HCT116 (cell line): ENCODE data around the gene FOXJ1. TPM values are rescaled to one million over a fixed set of nuclear protein-coding genes. Genes with fewer than 3 reads are reported as not detected.
A peak's percentile ranks its signal among the peaks of the same experiment; 100 is the strongest.

Experiments
- ATAC-seq: fragments of 200-7000 bp; cut with Tn5 transposase; 2 replicates; pipeline ENCODE4 v1.9.1; 2020; ENCODE audit warnings: mild to moderate bottlenecking, moderate library complexity
- BruUV-seq: library from RNA; stranded (reverse); fragments of 400-500 nt; replicated peaks from 2 replicates; lab custom pipeline; 2021; lab: Mats Ljungman, UMichigan
- CTCF ChIA-PET: fragments of 300-600 bp; sonication (Branson Sonifier 250); formaldehyde crosslinking; loops from one replicate; lab custom pipeline; 2021; ENCODE audit warnings: antibody characterized with exemption; lab: Charles Lee
- POLR2A ChIA-PET: fragments of 300-600, 350-600 bp; sonication (Branson Sonifier 250); formaldehyde crosslinking; loops from one replicate; lab custom pipeline; 2021; ENCODE audit warnings: antibody characterized with exemption; lab: Charles Lee
- RAD21 ChIA-PET, 2 experiments: fragments of 300-600 bp; sonication (Branson Sonifier 250); formaldehyde crosslinking; loops; one replicate each; lab custom pipeline; 2023; ENCODE audit warnings: low total read pairs in 2 of 2; ENCODE audit not compliant: uncharacterized antibody in 2 of 2, unreplicated experiment in 2 of 2, low non-redundant PET in 1 of 2; lab: Charles Lee
- DNase-seq: peaks from one replicate; pipeline ENCODE4 v3.0.0-alpha.2; 2010; ENCODE audit warnings: low read depth, low spot score
- H2AFZ ChIP-seq: fragments of 200-600 bp; shearing (Covaris generic), sonication (generic); 2 replicates; pipeline ENCODE4 v1.6.1; 2017; ENCODE audit warnings: low read depth, mixed run types, mixed read lengths, antibody characterized with exemption, low read length; ENCODE audit not compliant: poor library complexity, severe bottlenecking
- H3K27ac ChIP-seq: 2 replicates; pipeline ENCODE4 v1.5.1; 2012; ENCODE audit warnings: low read depth, low read length
- H3K27me3 ChIP-seq: fragments of 200-600 bp; sonication (generic); 2 replicates; pipeline ENCODE4 v1.6.1; 2016; ENCODE audit warnings: mixed run types, low read length, mixed read lengths; ENCODE audit not compliant: insufficient read depth
- H3K36me3 ChIP-seq, 2 experiments: fragments of 200-500 bp in 1 of 2; fragments of 200-600 bp in 1 of 2; sonication (Bioruptor generic) in 1 of 2; sonication (generic) in 1 of 2; 2 replicates each; pipeline versions ENCODE4 v1.5.1 to v1.6.1; 2014 to 2016; ENCODE audit warnings: low read length in 2 of 2, inconsistent platforms in 1 of 2, mixed read lengths in 1 of 2, mixed run types in 1 of 2; ENCODE audit not compliant: insufficient read depth in 2 of 2, control insufficient read depth in 1 of 2
- H3K4me1 ChIP-seq, 2 experiments: fragments of 200-600 bp in 1 of 2; sonication (generic) in 1 of 2; 2 replicates each; pipeline versions ENCODE4 v1.5.1 to v1.6.1; 2012 to 2017; ENCODE audit warnings: low read length in 2 of 2, inconsistent platforms in 1 of 2, mild to moderate bottlenecking in 1 of 2, mixed read lengths in 1 of 2, mixed run types in 1 of 2, moderate library complexity in 1 of 2; ENCODE audit not compliant: insufficient read depth in 2 of 2, control insufficient read depth in 1 of 2
- H3K4me2 ChIP-seq: fragments of 200-600 bp; sonication (generic); 2 replicates; pipeline ENCODE4 v1.6.1; 2017; ENCODE audit warnings: mixed run types, low read length, mixed read lengths
- H3K4me3 ChIP-seq, 2 experiments: fragments of 200-600 bp in 1 of 2; sonication (generic) in 1 of 2; replicated peaks in 1 of 2; 2 replicates each; pipeline ENCODE4 v1.5.1; 2011 to 2016; ENCODE audit warnings: low read length in 2 of 2, control low read depth in 1 of 2, low read depth in 1 of 2, mild to moderate bottlenecking in 1 of 2, mixed read lengths in 1 of 2, mixed run types in 1 of 2
- H3K79me2 ChIP-seq: fragments of 200-600 bp; sonication (generic); 2 replicates; pipeline ENCODE4 v1.6.1; 2017; ENCODE audit warnings: mild to moderate bottlenecking, mixed run types, low read length, moderate library complexity, mixed read lengths; ENCODE audit not compliant: insufficient read depth
- H3K9ac ChIP-seq: fragments of 200-600 bp; sonication (generic); 2 replicates; pipeline ENCODE4 v1.6.1; 2016; ENCODE audit warnings: low read length, mixed read lengths
- H3K9me2 ChIP-seq: fragments of 200-600 bp; sonication (generic), shearing (Covaris generic); 2 replicates; pipeline ENCODE4 v1.6.1; 2017; ENCODE audit warnings: mixed run types, mild to moderate bottlenecking, moderate library complexity; ENCODE audit not compliant: insufficient read depth
- H3K9me3 ChIP-seq, 2 experiments: fragments of 200-500 bp in 1 of 2; fragments of 200-600 bp in 1 of 2; sonication (Bioruptor generic) in 1 of 2; sonication (generic) in 1 of 2; 2 replicates each; pipeline ENCODE4 v1.6.1; 2014 to 2017; ENCODE audit warnings: low read length in 2 of 2, mixed read lengths in 2 of 2, inconsistent platforms in 1 of 2, low read depth in 1 of 2, mild to moderate bottlenecking in 1 of 2, mixed run types in 1 of 2, moderate library complexity in 1 of 2; ENCODE audit not compliant: control insufficient read depth in 1 of 2, insufficient read depth in 1 of 2
- H4K20me1 ChIP-seq: fragments of 200-600 bp; sonication (generic), shearing (Covaris generic); 2 replicates; pipeline ENCODE4 v1.6.1; 2017; ENCODE audit warnings: mixed run types, mild to moderate bottlenecking, moderate library complexity; ENCODE audit not compliant: insufficient read depth
- CEBPB ChIP-seq: IDR thresholded peaks from 2 replicates; pipeline ENCODE4 v1.6.1; 2012; ENCODE audit warnings: low read depth
- EGR1 ChIP-seq: IDR thresholded peaks from 2 replicates; pipeline ENCODE4 v1.6.1; 2012; ENCODE audit warnings: low read depth
- EZH2phosphoT487 ChIP-seq: fragments of 200-600 bp; IDR thresholded peaks from 2 replicates; pipeline ENCODE4 v1.6.1; 2018; ENCODE audit warnings: antibody characterized with exemption, borderline replicate concordance
- SP1 ChIP-seq: IDR thresholded peaks from 2 replicates; pipeline ENCODE4 v1.6.1; 2012; ENCODE audit warnings: low read depth
- ZFX ChIP-seq: fragments of 450-650 bp; IDR thresholded peaks from 2 replicates; pipeline ENCODE4 v1.6.1; 2017
- ZNF274 ChIP-seq: fragments of 200-500 bp; sonication (Bioruptor generic); IDR thresholded peaks from 2 replicates; pipeline ENCODE4 v1.6.1; 2014; ENCODE audit warnings: mild to moderate bottlenecking, low read depth, low read length, inconsistent platforms
- intact Hi-C: fragments of 100-400 bp; cut with micrococcal nuclease; formaldehyde crosslinking; loops from 2 replicates; pipeline ENCODE4 v1.10.0; 2022
- total RNA-seq: library from RNA; stranded (reverse); gene quantifications from one replicate; pipeline ENCODE4 v1.2.1, GENCODE V29; 2021; ENCODE audit not compliant: unreplicated experiment
- TF ChIP-seq, protein P1 (sequence below): IDR thresholded peaks from 2 replicates; pipeline ENCODE4 v1.6.1; 2011; ENCODE audit warnings: mild to moderate bottlenecking, low read length, moderate library complexity; ENCODE audit not compliant: insufficient replicate concordance; ENCODE audit errors: extremely low read depth
- TF ChIP-seq, protein P2 (sequence below), 3 experiments: fragments of 200-600 bp in 1 of 3; sonication (generic) in 1 of 3; IDR thresholded peaks in 2 of 3; conservative IDR thresholded peaks in 1 of 3; 2 replicates each; pipeline ENCODE4 v1.5.1; 2012 to 2017; ENCODE audit warnings: low read depth in 2 of 3, low read length in 2 of 3, antibody characterized with exemption in 1 of 3, borderline replicate concordance in 1 of 3, control low read depth in 1 of 3, mild to moderate bottlenecking in 1 of 3, mixed read lengths in 1 of 3, mixed run types in 1 of 3, moderate library complexity in 1 of 3; ENCODE audit not compliant: insufficient read depth in 1 of 3

Gene FOXJ1
- total RNA-seq, 1 experiment from 2014 or later = 0.61 TPM

DNA sequence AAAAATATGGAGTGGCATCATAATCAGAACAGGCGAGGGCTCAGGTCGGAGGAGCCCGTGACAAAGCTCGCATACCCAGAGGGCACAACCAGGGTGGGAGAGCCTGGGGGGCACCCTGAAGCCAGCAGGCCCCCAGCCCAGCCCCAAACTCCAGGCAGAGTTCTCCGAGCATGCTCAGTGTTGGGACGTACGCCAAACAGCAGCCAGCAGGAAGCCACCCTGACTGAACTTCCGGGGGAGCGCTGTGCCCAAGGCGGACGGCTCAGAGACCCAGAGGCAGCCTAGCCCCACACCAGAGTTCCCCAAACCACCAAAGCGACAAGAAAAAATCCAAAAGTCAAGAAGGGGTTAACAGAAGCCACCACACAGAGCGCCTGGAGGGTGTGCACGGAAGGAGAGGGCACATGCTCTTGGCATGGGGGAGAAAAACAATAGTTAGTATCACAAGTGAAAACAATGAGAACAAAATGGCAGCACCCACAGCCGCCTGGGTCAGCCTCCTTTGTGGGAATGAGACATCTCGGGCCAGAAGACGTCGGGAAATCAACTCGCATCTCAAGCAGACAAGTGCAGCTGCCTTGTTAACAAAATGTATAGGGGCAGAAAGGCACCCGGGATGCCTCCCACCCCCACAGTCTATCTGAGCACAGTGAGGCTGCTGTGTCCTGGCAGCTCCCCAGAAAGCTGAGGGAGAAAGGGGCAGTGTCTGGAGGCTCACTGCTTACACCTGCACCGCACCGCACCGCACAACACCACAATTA, 49.3 kb downstream of the FOXJ1 start:
- TF ChIP-seq ZFX (no peak), CEBPB (no peak), EZH2phosphoT487 (no peak), ZNF274 (no peak), SP1 (no peak), EGR1 (no peak)
- TF ChIP-seq, protein P1, sequence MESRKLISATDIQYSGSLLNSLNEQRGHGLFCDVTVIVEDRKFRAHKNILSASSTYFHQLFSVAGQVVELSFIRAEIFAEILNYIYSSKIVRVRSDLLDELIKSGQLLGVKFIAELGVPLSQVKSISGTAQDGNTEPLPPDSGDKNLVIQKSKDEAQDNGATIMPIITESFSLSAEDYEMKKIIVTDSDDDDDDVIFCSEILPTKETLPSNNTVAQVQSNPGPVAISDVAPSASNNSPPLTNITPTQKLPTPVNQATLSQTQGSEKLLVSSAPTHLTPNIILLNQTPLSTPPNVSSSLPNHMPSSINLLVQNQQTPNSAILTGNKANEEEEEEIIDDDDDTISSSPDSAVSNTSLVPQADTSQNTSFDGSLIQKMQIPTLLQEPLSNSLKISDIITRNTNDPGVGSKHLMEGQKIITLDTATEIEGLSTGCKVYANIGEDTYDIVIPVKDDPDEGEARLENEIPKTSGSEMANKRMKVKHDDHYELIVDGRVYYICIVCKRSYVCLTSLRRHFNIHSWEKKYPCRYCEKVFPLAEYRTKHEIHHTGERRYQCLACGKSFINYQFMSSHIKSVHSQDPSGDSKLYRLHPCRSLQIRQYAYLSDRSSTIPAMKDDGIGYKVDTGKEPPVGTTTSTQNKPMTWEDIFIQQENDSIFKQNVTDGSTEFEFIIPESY = no peak
- TF ChIP-seq, protein P2, sequence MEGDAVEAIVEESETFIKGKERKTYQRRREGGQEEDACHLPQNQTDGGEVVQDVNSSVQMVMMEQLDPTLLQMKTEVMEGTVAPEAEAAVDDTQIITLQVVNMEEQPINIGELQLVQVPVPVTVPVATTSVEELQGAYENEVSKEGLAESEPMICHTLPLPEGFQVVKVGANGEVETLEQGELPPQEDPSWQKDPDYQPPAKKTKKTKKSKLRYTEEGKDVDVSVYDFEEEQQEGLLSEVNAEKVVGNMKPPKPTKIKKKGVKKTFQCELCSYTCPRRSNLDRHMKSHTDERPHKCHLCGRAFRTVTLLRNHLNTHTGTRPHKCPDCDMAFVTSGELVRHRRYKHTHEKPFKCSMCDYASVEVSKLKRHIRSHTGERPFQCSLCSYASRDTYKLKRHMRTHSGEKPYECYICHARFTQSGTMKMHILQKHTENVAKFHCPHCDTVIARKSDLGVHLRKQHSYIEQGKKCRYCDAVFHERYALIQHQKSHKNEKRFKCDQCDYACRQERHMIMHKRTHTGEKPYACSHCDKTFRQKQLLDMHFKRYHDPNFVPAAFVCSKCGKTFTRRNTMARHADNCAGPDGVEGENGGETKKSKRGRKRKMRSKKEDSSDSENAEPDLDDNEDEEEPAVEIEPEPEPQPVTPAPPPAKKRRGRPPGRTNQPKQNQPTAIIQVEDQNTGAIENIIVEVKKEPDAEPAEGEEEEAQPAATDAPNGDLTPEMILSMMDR (IDR thresholded peaks at IDR 0.05 in 2 of 3, conservative IDR thresholded peaks at IDR 0.05 in 1 of 3; ENCODE audit: borderline replicate concordance in 1 of 3, insufficient read depth in 1 of 3, low read depth in 2 of 3, low read length in 2 of 3) = no peak
- TF ChIP-seq, all 23 proteins: peak for 0
- ATAC-seq = no peak
- Histone ChIP-seq H3K36me3 (peaks cover 24 to 42% of the 10 kb centered on the region in 2 experiments; a peak in 3 of 4 replicates), H3K9me3 (no peaks in the 10 kb centered on the region), H3K27ac (no peak overlapping the region), H3K79me2 (no peaks in the 10 kb centered on the region; the same call in 1 of the 2 replicates), H3K9ac (no peak overlapping the region), H3K4me1 (peaks cover 13 to 21% of the 10 kb centered on the region in 2 experiments), H3K4me2 (no peak overlapping the region), H3K27me3 (no peaks in the 10 kb centered on the region), H3K4me3 (no peak overlapping the region), H2AFZ (no peak overlapping the region), H3K9me2 (no peaks in the 10 kb centered on the region), H4K20me1 (no peaks in the 10 kb centered on the region)
- TSS peak; percentile 4 for BruUV-seq
- ChIA-PET CTCF (no interaction called here), RAD21 (no interaction called here), POLR2A (interaction anchor here (1.7 kb wide), 1 partner anchor 19 kb away, joined by 5 read pairs; the partner anchor contains the start of gene SRP68)
- intact Hi-C loops = no loop called here
- no peak for DNase-seq
